HL-60 (cell line): ENCODE measurements around the gene KCNF1.

Source experiments
- CTCF ChIP-seq: IDR thresholded peaks from one replicate; pipeline ENCODE4 v1.5.1; 2011; ENCODE audit warnings: low read length, control low read depth, inconsistent platforms; ENCODE audit not compliant: insufficient read depth
- REST ChIP-seq: IDR thresholded peaks from 2 replicates; pipeline ENCODE4 v1.6.1; 2012; ENCODE audit warnings: low read depth; ENCODE audit not compliant: insufficient replicate concordance

DNA sequence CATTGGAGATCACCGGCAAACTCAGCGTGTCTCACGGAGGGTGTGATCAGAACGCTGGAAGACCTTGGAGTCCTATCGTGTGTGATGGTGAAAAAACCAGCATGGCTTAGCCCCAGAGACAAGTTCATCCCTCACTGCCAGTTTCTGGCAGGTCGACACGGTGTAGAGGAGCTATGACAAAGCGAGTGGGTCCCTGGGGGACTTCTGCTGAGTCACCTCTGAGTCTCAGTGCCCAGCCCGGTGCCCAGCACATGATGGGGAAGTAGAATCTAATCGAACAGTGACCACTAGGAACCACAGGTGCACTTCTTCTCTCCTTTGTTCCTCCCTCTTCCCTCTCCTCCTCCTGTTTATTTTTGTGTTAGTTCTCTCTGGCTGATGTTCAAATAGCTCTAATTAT lies 45.9 kb upstream of the KCNF1 start:
- TF ChIP-seq CTCF (no peak), REST (no peak)
